ENCODE measurements around the gene POMT1.

Gene POMT1

DNA sequence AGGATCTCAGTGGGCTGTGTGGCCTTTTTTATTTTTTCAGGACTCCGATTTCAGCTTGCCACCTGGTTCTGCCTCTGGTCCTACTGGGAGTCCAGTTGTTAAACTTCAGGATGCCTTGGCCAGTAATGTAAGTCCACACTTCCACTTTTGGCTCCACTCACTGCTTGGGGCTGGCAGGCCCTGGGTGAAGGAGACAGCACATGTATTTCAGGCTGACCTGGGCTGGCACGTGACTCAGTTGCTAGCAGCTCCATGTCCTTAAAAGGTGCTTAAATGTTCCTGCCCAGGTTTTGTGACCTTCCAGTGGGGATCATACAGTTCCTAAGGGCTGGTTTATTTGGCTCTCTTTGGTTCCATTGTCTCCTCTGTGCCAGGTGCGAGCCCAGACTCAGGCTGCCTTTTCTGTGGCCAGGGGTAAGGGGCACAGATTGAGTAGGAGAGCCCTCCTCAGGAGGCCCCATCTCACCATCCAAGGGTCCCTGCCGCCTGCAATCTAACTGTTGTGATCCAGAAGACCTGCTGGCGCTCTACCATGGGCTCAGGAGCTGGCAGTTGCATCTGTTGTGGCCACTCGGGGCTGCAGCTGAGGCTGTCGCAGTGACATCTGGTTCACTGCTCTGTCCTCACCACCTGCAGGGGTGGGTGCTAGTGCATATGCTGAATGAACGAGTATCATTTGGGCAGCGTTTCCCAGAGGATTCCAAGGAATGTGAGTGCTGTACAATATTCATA lies 19.2 kb upstream of the POMT1 start:
- TF ChIP-seq GATA3 (IDR thresholded peaks at IDR 0.05; ENCODE audit: low read depth, low read length) (no peak), GATA2 (IDR thresholded peaks at IDR 0.05; ENCODE audit: low read depth, low read length) (no peak)

DNA sequence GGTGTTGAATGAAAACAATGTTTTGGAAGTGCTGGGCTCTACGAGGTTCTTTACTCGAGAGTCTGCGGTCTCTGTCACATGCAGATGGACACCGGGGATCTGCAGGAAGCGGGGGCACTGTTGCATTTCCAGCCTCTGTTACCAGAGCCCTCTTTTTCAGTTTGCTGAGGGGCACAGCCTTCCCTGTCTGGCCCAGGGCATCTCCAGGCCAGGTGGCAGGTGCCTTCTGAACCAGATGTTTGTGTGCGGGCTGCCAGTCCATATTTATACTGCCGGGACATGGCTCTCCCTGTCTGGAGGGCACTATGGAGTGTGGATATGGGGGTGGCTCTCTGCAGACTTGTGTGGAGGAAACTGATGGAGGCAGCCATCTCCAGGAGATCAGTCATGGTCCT lies 18.7 kb upstream of the POMT1 start:
- TF ChIP-seq GATA3 (IDR thresholded peaks at IDR 0.05; ENCODE audit: low read depth, low read length), result no peak
- no peak for TF ChIP-seq GATA2 (IDR thresholded peaks at IDR 0.05; ENCODE audit: low read depth, low read length)

DNA sequence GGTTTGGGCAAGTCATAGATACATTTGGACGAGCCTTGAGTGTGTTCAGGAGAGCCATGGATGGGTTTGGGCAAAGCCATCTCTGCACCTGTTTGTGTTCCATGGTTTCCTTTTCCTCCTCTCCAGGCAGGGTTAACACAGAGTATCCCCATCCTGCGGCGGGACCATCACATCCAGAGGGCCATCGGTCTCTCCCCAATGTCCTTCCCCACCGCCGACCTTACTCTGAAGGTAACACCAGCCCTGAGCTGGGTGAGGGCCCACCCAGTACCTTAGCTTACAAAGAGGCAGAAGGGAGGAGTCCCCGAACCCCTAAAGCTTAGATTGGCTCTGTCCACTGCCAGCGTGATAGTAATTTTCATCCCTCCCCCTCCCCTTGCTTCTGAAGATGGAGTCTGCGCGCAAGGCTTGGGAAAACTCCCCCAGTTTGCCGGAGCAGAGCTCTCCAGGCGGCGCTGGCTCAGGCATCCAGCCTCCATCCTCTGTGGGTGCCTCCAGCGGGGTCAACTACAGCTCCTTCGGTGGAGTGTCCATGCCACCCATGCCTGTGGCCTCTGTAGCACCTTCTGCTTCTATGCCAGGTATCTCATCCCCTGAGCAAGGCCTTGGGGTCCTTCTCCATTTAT lies 18.0 kb upstream of the POMT1 start:
- no peak for TF ChIP-seq GATA2 (IDR thresholded peaks at IDR 0.05; ENCODE audit: low read depth, low read length)

DNA sequence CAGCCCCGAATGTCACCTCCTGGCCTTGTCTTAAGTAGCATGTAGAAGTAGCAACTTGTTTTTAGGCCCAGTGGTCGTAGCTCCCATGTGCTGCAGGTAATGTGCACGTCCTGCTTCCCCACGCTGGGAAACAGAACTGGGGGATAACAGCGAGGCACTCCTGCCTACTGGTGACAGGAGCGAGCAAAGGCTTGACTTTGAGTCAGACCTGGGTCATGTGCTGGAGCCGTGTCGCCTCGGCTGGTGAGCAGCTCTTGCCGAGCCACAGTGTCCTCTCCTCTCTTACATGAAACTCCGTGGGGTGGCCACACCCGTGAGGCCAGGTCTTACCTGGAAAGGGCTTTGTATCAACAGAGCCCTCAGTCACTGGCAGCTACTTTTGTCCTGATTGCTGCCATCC lies 17.5 kb upstream of the POMT1 start:
- no peak for TF ChIP-seq GATA3 (IDR thresholded peaks at IDR 0.05; ENCODE audit: low read depth, low read length)
- TF ChIP-seq GATA2 (IDR thresholded peaks at IDR 0.05; ENCODE audit: low read depth, low read length), result no peak

DNA sequence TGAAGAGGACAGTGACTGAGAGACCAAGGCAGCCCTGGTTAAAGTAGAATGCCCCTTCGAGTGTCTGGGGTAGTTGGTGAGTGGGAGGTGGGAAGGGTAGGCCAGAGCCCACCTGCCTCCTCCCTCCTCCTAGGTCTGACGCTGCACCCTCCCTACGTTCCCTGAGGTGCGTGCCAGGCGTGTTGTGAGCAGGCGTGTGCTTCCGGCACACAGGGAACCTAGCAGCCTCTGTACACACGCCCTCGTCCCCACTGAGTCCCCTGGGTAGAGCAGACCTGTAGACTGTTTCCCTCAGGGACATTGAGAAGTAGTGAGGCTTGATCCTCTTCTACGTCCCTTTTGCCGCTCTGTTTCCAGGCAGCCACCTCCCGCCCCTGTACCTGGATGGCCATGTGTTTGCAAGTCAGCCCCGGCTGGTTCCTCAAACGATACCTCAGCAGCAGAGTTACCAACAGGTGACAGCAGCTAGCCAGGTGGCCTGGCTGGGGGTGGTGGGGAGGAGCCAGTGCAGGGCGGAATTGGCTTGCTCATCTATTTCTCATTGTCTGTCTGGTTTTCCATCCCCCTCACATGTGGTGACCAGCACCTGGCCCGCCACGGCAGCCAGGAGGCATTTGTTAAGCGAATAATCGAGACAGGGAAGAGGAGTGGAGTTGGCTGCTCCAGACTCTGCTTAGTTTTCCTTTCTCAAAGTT lies 16.8 kb upstream of the POMT1 start:
- TF ChIP-seq GATA2 (IDR thresholded peaks at IDR 0.05; ENCODE audit: low read depth, low read length) (no peak), GATA3 (IDR thresholded peaks at IDR 0.05; ENCODE audit: low read depth, low read length) (no peak)

DNA sequence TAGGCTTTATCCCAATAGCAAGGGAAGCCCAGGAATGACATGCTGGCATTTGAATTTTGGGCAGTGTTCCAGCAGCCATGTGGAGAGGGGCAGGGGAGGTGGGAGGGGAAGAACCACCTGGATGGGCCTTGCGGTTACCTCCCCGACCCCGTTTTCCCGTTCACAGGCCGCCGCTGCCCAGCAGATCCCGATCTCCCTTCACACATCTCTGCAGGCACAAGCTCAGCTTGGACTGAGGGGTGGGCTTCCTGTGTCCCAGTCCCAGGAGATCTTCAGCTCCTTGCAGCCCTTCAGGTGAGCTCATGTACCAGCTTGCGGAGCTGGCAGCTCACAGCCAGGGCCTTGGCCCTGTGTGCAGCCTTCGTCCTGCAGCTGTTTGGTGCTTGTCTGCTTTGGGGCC lies 15.7 kb upstream of the POMT1 start:
- TF ChIP-seq GATA2 (IDR thresholded peaks at IDR 0.05; ENCODE audit: low read depth, low read length) (no peak), GATA3 (IDR thresholded peaks at IDR 0.05; ENCODE audit: low read depth, low read length) (no peak)

DNA sequence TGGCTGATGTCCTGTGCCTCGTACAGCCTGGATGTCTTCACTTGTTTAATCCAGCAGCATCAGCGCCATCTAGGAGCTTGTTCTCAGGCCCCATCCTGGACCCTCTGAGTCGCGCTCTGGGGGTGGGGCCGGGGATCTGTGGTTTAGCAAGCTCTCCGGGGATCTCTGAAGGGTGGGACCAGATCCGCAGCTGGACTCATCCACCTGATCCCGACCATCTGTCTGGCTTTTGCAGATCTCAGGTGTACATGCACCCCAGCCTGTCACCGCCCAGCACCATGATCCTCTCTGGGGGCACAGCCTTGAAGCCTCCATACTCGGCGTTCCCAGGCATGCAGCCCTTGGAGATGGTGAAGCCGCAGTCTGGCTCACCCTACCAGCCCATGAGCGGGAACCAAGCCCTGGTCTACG lies 15.1 kb upstream of the POMT1 start:
- TF ChIP-seq GATA3 (IDR thresholded peaks at IDR 0.05; ENCODE audit: low read depth, low read length) (no peak), GATA2 (IDR thresholded peaks at IDR 0.05; ENCODE audit: low read depth, low read length) (no peak)

DNA sequence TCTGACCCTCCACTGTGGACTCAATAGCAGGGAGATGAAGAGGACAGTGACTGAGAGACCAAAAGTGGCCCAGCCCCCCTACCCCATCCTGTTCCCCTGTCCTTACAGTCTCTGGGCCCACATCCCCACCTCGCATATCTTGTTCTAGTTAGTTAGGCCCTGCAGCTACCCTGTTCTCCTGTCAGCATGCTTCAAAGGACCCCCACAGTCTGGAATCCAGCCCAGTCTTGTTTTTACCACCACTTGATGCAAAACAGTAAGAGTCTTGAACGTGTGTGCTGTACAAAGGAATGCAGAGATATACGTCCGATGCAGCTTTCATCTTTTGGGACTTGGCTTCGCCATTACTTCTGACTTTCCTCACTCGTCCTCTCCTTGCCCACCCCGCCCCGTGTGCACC lies 12.2 kb upstream of the POMT1 start:
- TF ChIP-seq GATA3 (IDR thresholded peaks at IDR 0.05; ENCODE audit: low read depth, low read length) (no peak), GATA2 (IDR thresholded peaks at IDR 0.05; ENCODE audit: low read depth, low read length) (no peak)

DNA sequence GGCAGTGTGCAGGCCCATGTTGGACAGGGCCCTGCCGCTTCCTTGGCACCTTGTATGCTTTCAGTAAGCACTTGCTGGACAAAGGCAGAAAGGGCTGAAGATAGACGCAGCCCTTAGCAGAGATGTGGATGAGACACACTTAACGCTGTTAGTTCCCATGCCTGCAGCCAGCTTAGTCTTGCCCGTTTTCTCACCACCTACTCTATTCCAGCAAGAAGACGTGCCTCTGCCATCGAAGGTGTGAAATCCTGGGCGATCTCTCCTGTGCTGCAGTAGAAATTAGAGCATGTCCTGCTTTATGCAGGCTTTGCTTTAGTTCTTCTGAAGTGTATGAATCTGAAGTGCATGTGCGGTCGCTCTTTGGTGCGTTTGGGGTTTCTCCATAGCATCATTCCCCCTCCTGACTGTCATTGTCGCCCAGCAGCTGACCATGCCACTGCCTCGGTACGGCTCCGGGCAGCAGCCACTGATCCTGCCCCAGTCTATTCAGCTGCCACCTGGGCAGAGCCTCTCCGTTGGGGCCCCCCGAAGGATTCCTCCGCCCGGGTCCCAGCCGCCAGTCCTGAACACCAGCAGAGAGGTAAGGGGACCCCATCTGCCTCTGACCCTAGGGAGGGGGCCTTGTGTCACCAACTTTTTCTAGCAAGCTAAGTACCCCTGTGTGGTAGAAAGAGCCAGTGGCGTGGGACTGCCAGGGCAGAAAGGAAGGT lies 11.6 kb upstream of the POMT1 start:
- TF ChIP-seq GATA2 (IDR thresholded peaks at IDR 0.05; ENCODE audit: low read depth, low read length) (no peak), GATA3 (IDR thresholded peaks at IDR 0.05; ENCODE audit: low read depth, low read length) (no peak)

DNA sequence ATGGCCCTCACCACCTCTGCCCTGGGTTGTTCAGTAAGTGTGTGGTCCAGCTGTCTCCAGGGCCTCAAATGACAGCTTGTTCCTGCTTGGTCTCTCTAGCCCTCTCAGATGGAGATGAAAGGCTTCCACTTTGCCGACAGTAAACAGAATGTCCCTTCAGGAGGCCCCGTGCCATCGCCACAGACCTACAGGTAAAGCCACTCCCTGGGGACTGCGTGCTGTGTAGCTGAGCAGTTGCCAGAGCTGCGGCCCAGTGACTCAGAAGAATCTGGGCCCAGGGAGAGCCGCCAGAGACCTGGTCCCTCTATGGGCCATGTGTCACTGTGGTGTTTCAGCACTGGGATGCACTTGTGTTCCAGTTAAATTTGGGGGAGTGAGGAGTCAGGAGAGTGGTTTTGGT lies 10.6 kb upstream of the POMT1 start:
- no peak for TF ChIP-seq GATA3 (IDR thresholded peaks at IDR 0.05; ENCODE audit: low read depth, low read length)
- no peak for TF ChIP-seq GATA2 (IDR thresholded peaks at IDR 0.05; ENCODE audit: low read depth, low read length)

DNA sequence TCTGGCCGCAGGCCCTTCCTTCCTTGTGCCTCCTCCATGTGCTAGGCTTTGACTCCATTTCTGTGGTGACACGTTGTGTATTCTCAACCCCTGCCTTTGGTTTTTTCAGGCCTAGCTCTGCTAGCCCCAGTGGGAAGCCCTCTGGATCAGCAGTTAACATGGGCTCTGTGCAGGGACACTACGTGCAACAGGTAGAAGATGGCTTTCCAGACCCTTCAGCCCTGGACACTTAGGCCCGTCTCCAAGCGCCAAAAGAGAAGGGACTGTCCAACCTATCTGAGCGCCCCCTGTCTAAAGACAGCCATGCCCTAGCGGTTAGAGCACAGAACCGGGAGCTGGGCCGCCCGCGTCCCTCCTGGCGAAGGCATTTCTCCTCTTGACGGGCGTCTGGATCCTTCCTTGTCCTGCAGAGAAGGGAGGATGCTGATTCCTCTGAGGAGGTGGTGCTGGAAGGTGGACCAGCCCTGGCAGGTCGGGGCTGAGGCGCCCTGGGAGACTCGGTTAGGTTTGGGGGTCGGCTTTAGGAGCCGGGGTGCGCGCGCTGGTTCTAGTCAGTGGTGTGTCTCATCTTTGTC lies 8.3 kb upstream of the POMT1 start:
- no peak for TF ChIP-seq GATA3 (IDR thresholded peaks at IDR 0.05; ENCODE audit: low read depth, low read length)
- TF ChIP-seq GATA2 (IDR thresholded peaks at IDR 0.05; ENCODE audit: low read depth, low read length), result no peak

DNA sequence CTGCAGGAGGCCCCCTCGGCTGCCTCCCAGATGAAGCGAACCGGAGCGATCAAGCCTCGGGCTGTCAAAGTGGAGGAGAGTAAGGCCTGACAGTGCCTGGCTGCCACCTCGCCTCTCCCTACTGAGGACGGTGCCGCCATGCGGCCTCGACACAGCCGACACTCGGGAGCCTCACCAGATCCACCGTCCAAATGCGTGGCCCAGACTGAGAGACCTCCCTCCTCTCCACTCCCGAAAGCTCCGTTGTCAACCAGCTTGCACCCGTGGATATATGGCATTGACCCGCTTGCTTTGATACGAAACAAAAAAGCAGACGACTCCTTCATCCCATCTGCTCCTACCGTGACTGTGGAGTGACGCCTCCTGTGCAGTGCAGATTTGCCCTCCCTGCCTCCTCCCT lies 6.9 kb upstream of the POMT1 start:
- TF ChIP-seq GATA2 (IDR thresholded peaks at IDR 0.05; ENCODE audit: low read depth, low read length) (no peak), GATA3 (IDR thresholded peaks at IDR 0.05; ENCODE audit: low read depth, low read length) (no peak)

DNA sequence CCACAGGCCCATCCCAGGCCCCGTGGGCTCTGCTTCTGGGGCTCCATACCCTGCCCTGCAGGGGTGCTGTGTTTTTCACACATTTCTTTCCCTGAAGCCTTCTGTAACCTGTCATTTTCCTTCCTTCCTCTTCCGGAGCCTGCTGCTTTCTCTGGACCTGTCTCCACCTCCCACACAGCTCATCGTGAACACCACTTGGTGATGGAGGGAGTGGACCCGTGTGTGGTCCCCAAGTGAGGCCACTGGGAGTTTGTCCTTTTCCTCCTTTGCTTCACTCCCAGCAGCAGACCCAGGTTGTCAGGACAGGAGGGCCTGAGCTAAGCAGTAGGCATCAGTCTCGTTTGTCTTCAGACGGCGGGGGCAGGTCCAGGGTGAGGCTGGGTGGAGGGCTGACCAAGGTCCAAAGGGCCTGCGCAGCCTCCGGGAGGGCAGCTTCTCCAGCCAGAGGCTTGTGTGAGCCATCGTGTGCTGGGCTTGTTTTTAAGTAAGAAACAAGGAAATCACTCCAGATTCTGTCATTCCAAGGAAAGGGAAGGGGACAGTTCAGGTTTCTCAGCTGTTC lies 5.8 kb upstream of the POMT1 start:
- TF ChIP-seq GATA3 (IDR thresholded peaks at IDR 0.05; ENCODE audit: low read depth, low read length) (no peak), GATA2 (IDR thresholded peaks at IDR 0.05; ENCODE audit: low read depth, low read length) (no peak)

DNA sequence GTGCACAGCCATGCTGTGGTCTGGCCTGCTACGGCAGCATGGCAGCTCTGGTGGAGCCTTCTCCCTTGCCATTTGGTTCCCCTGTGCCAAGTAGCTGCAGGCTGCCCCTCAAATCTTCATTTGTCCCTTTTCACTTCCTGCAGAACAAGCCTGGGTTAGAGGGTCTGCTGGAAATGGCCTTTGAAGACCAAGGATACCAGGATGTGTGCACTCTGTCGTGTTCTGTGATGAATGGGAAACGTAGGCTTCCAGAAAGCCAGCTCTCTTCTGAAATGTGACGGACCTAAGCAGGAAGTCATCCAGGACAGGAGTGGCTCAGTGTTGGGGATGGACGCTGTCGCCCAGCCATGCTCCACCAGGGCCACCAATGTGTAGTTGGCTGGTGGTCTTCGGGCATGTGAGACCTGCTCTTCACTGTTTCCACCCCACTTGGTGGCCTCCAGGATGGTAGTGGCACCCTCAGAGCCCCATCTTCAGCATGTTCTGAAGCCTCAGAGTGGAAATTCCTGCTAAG lies 3.4 kb upstream of the POMT1 start:
- TF ChIP-seq GATA3 (IDR thresholded peaks at IDR 0.05; ENCODE audit: low read depth, low read length), result no peak
- no peak for TF ChIP-seq GATA2 (IDR thresholded peaks at IDR 0.05; ENCODE audit: low read depth, low read length)
